ENCODE measurements around the gene RDX.
A peak's percentile ranks its signal among the peaks of the same experiment; 100 is the strongest.
"Not testable (repeated sequence)": the region's sequence is repeated elsewhere in the genome, so short reads cannot be mapped to it uniquely, and the experiment has no call there.

The RDX gene

DNA sequence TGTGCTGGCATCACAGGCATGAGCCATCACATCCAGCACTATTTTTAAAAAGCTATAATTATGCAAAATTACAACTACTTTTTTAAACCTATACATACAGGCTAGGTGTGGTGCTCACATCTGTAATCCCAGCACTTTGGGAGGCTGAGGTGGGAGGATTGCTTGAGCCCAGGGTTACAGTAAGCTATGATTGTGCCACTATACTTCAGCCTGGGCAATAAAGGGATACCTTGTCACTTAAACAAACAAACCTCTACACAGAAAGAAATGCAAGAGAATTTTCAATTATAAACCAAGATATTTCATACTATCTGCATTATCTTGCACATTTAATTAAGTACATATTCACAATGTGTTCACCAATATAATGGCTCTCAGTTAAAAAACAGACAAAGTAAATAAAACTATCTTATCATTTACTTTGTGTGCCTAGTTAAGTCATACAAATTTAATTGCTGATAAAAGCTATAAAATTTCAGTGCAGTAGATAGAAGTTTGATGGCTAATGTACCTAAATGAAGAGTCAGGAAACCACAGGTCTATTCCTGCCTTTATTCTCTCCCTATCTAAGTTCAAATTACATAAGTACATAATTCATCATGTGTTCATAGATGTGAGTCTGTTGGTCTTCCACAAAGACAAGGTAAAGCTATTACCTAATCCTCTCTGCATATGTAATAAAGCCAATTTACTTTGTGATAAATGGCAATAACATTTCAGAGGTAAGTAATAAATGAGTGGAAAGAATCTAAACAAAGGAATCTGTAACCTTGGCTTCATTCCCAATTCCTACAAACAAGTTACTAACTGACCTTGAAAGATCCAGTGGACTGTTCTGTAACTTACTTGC is 9.0 kb upstream of the RDX start:
- DNase-seq (ENCODE audit: low spot score): no peak

- DNase-seq (ENCODE audit: low spot score): no peak
These were observed 7.0 kb upstream of the RDX start for GRCh38 chr11:110303414-110303826.

DNA sequence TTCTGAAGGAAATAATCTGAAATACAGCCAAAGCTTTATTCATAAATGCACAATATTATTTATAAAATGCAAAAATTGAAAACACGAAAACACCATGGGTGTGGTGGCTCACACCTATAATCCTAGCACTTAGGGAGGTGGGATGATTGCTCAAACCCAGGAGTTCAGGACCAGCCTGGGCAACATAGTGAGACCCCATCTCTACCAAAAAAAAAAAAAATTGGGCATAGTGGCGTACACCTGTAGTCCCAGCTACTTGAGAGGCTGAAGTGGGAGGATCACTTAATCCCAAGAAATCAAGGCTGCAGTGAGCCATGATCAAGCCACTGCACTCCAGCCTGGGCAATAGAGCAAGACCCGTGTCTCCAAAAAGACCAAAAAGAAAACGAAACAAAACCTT is 5.2 kb upstream of the RDX start:
- no peak for DNase-seq (ENCODE audit: low spot score)

GRCh38 chr11:110301032-110301431 is 4.6 kb upstream of the RDX start:
- no peak for DNase-seq (ENCODE audit: low spot score)

- no peak for DNase-seq (ENCODE audit: low spot score)
These were observed 2.8 kb upstream of the RDX start for GRCh38 chr11:110299006-110299785.

GRCh38 chr11:110298301-110298765 is 1.9 kb upstream of the RDX start:
- DNase-seq (ENCODE audit: low spot score): no peak

DNA sequence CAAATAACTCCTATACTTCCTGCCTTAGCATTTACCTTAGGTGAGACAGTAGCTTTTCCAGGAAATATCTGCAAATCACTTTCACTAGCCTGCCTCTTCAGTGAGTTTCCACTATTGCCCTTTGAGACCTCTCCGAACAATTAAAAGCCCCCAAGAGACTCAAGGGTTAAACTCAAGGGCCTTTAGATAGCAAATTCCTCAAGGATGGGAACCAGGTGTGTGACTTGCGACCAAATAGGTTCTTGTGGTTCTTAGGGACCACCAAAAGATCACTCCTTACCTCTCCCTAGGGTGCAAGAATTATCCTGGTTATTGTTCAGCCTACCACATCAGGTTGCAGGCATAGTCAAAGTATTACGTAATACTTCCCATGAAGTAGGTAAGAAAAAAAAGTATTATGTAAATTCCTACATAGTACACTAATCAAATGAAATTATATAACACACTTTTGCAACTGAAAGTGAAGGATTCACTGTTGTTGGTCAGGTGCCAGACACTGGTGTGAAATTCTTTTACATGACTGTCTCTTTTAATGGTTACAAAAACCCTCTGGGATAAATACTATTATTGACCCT is 1.4 kb upstream of the RDX start:
- no peak for DNase-seq (ENCODE audit: low spot score)

DNA sequence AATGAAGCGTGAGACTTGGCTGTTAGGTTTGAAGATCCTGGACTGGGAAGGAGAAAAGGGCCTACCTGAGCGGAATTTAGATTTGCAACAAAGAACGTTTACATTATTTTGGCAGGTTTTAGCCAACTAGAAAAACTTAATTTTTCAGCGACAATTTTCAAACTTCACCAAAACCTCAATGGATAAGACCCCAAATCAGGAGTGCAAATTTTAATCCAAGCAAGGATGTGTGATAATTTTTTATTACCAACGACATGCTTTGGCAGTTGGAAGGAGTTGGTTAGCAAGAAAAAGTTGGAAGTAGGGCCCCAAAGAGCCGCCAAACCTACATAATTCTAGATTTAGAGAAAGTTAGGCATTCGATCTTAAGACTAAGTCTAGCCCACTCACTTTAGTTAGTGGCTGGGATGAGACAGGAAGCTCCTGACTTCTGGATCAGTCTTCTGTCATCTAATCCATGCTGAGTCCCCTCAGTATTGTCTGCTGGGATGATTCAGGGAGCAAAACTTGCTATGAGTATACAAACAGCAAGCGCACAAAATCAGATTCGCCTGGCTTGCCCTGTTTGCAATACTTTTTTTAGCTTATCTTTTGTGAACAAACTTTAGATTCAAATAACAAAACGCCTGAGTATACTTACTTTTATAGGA is 787 bp upstream of the RDX start:
- peak; percentile 30 for DNase-seq (ENCODE audit: low spot score)

- DNase-seq (ENCODE audit: low spot score): peak; percentile 79
These were observed 736 bp downstream of the RDX start for GRCh38 chr11:110295531-110296225.

DNA sequence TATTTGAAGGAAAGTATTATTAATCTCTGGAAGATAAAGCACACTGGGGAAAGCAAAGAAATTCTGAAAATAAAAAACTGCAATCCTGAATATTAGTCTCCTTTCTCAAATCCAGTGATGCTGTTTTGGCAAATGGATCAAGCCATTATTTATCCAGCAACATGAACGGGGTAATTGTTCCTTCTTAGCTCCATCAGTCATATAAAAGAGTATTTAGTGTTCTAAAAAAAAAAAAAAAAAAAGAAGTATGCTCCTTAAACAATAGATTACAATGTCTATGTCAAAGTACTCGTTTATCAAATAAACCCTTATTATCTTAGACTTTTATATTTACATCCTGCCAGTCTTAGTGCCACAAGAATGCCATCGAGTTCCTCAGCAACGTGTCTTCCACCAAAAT is 1.3 kb downstream of the RDX start:
- no peak for DNase-seq (ENCODE audit: low spot score)

DNA sequence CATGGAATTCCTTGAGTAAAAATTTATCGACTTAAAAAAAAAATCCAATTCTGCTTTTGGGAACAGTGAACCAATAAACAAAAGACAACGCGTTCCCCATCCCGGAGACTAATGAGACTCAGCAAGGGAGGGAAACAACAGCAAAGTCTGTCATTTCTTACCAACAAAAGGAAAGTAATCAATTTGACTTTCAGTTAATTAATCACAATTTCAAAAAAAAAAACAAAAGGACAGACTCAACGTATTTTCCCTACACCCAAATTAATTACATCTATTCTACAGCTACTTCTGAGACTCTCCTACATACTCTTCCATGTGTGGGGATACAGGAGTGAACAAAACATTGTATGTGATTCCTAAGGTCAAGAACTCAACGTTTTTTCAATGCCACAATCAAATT is 1.9 kb downstream of the RDX start:
- no peak for DNase-seq (ENCODE audit: low spot score)

DNA sequence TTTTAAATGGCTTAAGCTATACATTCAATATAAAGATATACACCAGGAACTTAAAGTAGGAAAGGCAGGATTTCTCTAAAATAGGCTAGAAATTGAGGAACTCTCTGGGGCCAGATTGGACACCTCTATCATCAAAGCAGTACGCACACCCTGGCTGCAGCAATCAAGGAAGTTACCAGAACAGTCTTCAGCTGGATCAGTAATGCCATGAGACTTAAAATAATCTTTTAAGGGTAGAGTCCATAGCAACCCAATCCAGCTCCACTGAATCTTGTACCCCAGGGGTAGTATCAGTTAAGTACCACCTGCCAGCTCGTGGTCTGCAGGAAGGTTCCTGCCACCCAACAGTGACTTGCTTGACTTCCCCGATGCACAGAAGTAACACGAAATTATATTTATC is 3.0 kb downstream of the RDX start:
- no peak for DNase-seq (ENCODE audit: low spot score)

GRCh38 chr11:110292146-110292545 is 4.3 kb downstream of the RDX start:
- DNase-seq (ENCODE audit: low spot score): not testable (repeated sequence)

GRCh38 chr11:110290591-110291334 is 5.7 kb downstream of the RDX start:
- no peak for DNase-seq (ENCODE audit: low spot score)

GRCh38 chr11:110289472-110289871 is 6.9 kb downstream of the RDX start:
- DNase-seq (ENCODE audit: low spot score): no peak

GRCh38 chr11:110287537-110287936 is 8.9 kb downstream of the RDX start:
- DNase-seq (ENCODE audit: low spot score): no peak

DNA sequence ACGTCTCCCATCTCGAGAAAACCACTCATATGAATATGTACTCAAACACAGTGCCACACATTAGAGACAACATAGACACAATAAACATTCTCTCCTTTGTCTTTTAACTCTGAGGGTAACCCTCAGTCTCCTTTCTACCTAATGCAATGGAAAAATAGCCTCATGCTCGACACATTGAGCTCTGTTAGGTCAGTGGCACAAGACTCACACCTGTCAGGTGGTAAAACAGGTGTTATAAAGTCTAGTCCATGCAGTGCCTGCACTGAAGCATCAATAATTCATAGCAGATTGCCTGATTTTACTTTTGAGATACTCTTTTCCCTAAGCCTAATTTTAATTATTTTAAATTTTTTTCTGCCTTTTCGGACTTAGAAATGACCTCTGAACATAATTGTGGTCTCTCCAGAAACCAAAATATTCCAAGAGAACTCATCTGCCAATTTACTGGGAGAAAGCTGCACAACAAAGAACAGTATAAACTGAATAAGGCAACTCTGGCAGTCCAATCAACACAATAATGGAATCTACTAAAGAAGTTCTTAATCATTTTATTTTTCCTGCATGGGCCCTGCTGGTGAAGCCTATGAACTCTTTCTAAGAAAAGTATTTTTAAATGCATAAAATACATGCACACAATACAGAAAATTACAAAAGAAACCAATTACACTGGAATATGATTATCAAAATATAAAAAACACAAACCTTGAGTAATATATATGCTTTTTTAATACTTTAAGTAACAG is 9.9 kb downstream of the RDX start:
- DNase-seq (ENCODE audit: low spot score): no peak

- DNase-seq (ENCODE audit: low spot score): no peak
These were observed 12.6 kb downstream of the RDX start for GRCh38 chr11:110283862-110284261.

DNA sequence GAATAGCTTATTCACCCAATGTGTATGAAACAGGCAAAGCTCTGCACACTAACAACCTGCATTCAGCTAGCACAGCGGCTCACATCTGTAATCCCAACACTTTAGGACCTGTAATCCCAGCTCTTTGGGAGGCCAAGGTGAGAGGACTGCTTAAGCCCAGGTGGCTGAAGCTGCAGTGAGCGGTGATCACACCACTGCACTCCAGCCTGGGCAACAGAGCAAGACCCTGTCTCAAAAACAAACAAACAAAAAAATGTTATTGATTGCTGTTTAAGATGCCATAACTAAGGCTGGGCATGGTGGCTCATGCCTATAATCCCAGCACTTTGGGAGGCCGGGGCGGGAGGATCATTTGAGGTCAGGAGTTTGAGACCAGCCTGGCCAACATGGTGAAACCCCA is 15.8 kb downstream of the RDX start:
- not testable (repeated sequence) for DNase-seq (ENCODE audit: low spot score)

DNA sequence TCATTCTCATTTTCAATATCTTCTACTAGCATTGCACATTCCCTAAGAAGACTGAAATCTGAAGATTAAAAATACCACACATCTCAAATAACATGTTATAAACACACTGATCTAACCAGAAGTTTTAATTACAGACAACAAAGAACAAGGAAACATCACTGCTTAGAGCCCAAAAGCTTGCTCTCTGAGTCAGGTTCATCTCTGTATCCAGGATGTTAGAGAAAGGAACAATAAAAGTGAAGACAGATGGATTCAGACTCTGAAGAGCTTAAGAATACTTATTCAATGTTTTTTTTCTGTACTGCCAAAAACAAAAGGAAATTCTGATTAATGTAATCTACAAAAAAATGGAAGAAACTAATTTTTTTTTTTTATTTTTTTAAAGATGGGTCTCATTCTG is 16.5 kb downstream of the RDX start:
- DNase-seq (ENCODE audit: low spot score): no peak
